Stimulated activated CD4-positive, alpha-beta T cell treated with anti-CD3 and anti-CD28 coated beads, Interleukin-4, amount 100 ng/mL, for 48 hours (primary cell): ENCODE measurements around the gene C4BPB.

Experiments
- DNase-seq, 2 donors: peaks; one replicate each; pipeline ENCODE4 v3.0.0-alpha.2; 2020; ENCODE audit warnings: low read depth in 2 of 2

Gene C4BPB

GRCh38 chr1:207084701-207085180 is 3.9 kb upstream of the C4BPB start:
- peak; percentile 37 to 38 for DNase-seq

GRCh38 chr1:207085887-207086286 is 2.8 kb upstream of the C4BPB start:
- no peak for DNase-seq

GRCh38 chr1:207088161-207088560 is 499 bp upstream of the C4BPB start:
- DNase-seq, result no peak

GRCh38 chr1:207089627-207090355 is 1.1 kb downstream of the C4BPB start:
- DNase-seq, result no peak

GRCh38 chr1:207091200-207091908 is 2.7 kb downstream of the C4BPB start:
- DNase-seq, result no peak

GRCh38 chr1:207093944-207094343 is 5.3 kb downstream of the C4BPB start:
- no peak for DNase-seq

- peak in 1 of 2 donors; percentile 23 for DNase-seq
Observed at GRCh38 chr1:207097871-207098324, 9.2 kb downstream of the C4BPB start.

- DNase-seq, result no peak
Observed at GRCh38 chr1:207101720-207102119, 13.1 kb downstream of the C4BPB start.

- DNase-seq, result no peak
Observed at GRCh38 chr1:207102146-207102545, 13.5 kb downstream of the C4BPB start.

GRCh38 chr1:207102659-207103058 is 14.0 kb downstream of the C4BPB start:
- DNase-seq, result no peak

- no peak for DNase-seq
Observed at GRCh38 chr1:207103892-207104373, 15.3 kb downstream of the C4BPB start, which contains the start of gene C4BPA. Gene C4BPA (plus strand): TSS chr1:207104233. CDS start chr1:207113026, 8,793 bp downstream.

GRCh38 chr1:207109004-207109403 is 20.3 kb downstream of the C4BPB start:
- DNase-seq, result no peak

- DNase-seq, result no peak
Observed at GRCh38 chr1:207112616-207113296, 24.1 kb downstream of the C4BPB start.

- DNase-seq, result no peak
Observed at GRCh38 chr1:207115269-207115668, 26.6 kb downstream of the C4BPB start.

- no peak for DNase-seq
Observed at GRCh38 chr1:207124389-207124788, 35.7 kb downstream of the C4BPB start.

- no peak for DNase-seq
Observed at GRCh38 chr1:207128336-207128921, 39.8 kb downstream of the C4BPB start.

GRCh38 chr1:207129053-207129452 is 40.4 kb downstream of the C4BPB start:
- no peak for DNase-seq

- DNase-seq, result no peak
Observed at GRCh38 chr1:207130252-207131036, 41.8 kb downstream of the C4BPB start.

- no peak for DNase-seq
Observed at GRCh38 chr1:207131163-207131562, 42.5 kb downstream of the C4BPB start.

GRCh38 chr1:207134581-207134980 is 45.9 kb downstream of the C4BPB start:
- no peak for DNase-seq

GRCh38 chr1:207139616-207140015 is 51.0 kb downstream of the C4BPB start:
- DNase-seq, result no peak
